Transverse colon (tissue), 4 donors: ENCODE results near the gene RABGGTA. TPM values are rescaled to one million over a fixed set of nuclear protein-coding genes. Genes with fewer than 3 reads are reported as not detected.

Experiments
- DNase-seq: peaks from one replicate; pipeline ENCODE4 v3.0.0-alpha.2; 2019
- H3K27ac ChIP-seq, 4 donors: fragments of 200-600 bp; sonication (generic); 2 replicates each; pipeline ENCODE4 v1.5.1; 2016 to 2018; ENCODE audit warnings: inconsistent platforms in 4 of 4
- H3K27me3 ChIP-seq: fragments of 200-600 bp; sonication (generic); 2 replicates; pipeline ENCODE4 v1.5.1; 2017; ENCODE audit warnings: inconsistent platforms
- H3K36me3 ChIP-seq, 4 donors: fragments of 200-600 bp; sonication (generic); 2 replicates each; pipeline ENCODE4 v1.5.1; 2017 to 2019; ENCODE audit warnings: inconsistent platforms in 4 of 4
- H3K4me1 ChIP-seq, 4 donors: fragments of 200-600 bp; sonication (generic); 2 replicates each; pipeline ENCODE4 v1.5.1; 2017 to 2020; ENCODE audit warnings: inconsistent platforms in 4 of 4
- H3K4me3 ChIP-seq, 4 donors: fragments of 200-600 bp; sonication (generic); 1 replicate in 1 of 4; 2 replicates in 3 of 4; pipeline versions ENCODE4 v1.5.1 to v1.6.1; 2017 to 2019; ENCODE audit warnings: inconsistent platforms in 4 of 4
- H3K9me3 ChIP-seq, 2 donors: fragments of 200-600 bp; sonication (generic); 2 replicates each; pipeline ENCODE4 v1.5.1; 2017 to 2019; ENCODE audit warnings: inconsistent platforms in 2 of 2
- EP300 ChIP-seq: sonication (generic); formaldehyde crosslinking; IDR thresholded peaks from one replicate; pipeline ENCODE4 v1.6.1; 2017; ENCODE audit warnings: antibody characterized with exemption, low read depth
- POLR2A ChIP-seq: fragments of 450-650 bp; IDR thresholded peaks from one replicate; pipeline ENCODE4 v1.6.1; 2016; ENCODE audit warnings: antibody characterized with exemption, mild to moderate bottlenecking, moderate library complexity
- POLR2AphosphoS5 ChIP-seq, 3 donors: sonication (generic); formaldehyde crosslinking; IDR thresholded peaks; one replicate each; pipeline ENCODE4 v1.6.1; 2016; ENCODE audit warnings: antibody characterized with exemption in 3 of 3
- WGBS, 2 donors: methylation state at CpG; one replicate each; pipeline ENCODE4 v1.1.5; 2018; ENCODE audit warnings: low coverage in 1 of 2; 5-methylcytosine and 5-hydroxymethylcytosine counted together
- in situ Hi-C, 4 donors: fragments of 200-750 bp; cut with MboI; loops; one replicate each; pipeline versions ENCODE4 v1.15.0 to v1.15.1; 2017; ENCODE audit warnings: low sequenced_read_pairs in 3 of 4, low pct_ligation_motif_present in 1 of 4, low pct_unique_long_range_greater_than_20kb in 1 of 4
- intact Hi-C: fragments of 100-400 bp; cut with DNase I; formaldehyde crosslinking; loops from one replicate; pipeline ENCODE4 v1.15.1; 2023; ENCODE audit warnings: low total_unique reads
- total RNA-seq, 4 donors: library from RNA; depleted of rRNA; stranded (reverse); fragments of >200 nt; gene quantifications; one replicate each; pipeline ENCODE4 v1.1.0, GENCODE V29; 2016
- TF ChIP-seq, protein P1 (sequence below), 5 experiments: fragments of 200-600 bp in 3 of 5; fragments of 450-650 bp in 2 of 5; sonication (generic) in 3 of 5; IDR thresholded peaks; 1 replicate in 2 of 5; 2 replicates in 3 of 5; pipeline ENCODE4 v1.5.1; 2016 to 2017; ENCODE audit warnings: antibody characterized with exemption in 5 of 5, inconsistent platforms in 3 of 5, mild to moderate bottlenecking in 2 of 5, moderate library complexity in 1 of 5

RABGGTA gene
- total RNA-seq, 4 donors from 2014 or later: 47.3 to 227 (median 53.0) TPM

DNA sequence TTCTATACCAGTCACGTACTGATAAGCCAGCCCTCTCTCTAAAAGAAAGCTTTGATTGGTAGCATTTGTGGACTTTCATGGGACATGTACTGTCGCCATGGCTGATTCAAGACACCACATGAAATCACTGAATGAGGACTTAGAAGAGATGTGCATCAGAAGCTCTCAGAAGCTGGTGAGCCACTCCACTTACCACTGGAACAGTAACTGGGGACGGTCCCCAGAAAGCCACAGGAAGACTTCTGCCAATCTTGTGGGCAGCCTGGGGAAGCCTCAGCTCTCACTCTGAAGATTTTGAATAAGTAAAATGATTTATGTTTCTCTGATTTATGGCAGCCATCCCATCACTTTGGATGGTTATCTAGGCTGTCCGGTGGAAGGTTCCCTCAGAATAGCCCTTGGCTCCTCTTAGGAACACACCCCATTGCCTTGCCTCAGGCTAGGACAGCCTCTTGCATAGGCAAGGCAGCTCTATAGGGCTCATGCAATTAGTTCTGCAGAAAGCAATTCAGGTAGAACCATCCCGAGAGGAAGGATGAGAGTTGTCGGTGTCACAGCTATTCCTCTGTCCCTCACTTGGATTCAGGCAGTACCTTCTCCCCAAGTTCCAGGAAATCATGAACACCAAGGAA is 18.4 kb upstream of the RABGGTA start:
- no peak for TF ChIP-seq POLR2A
- TF ChIP-seq EP300: no peak
- TF ChIP-seq, protein P1, sequence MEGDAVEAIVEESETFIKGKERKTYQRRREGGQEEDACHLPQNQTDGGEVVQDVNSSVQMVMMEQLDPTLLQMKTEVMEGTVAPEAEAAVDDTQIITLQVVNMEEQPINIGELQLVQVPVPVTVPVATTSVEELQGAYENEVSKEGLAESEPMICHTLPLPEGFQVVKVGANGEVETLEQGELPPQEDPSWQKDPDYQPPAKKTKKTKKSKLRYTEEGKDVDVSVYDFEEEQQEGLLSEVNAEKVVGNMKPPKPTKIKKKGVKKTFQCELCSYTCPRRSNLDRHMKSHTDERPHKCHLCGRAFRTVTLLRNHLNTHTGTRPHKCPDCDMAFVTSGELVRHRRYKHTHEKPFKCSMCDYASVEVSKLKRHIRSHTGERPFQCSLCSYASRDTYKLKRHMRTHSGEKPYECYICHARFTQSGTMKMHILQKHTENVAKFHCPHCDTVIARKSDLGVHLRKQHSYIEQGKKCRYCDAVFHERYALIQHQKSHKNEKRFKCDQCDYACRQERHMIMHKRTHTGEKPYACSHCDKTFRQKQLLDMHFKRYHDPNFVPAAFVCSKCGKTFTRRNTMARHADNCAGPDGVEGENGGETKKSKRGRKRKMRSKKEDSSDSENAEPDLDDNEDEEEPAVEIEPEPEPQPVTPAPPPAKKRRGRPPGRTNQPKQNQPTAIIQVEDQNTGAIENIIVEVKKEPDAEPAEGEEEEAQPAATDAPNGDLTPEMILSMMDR (IDR thresholded peaks at IDR 0.05): no peak
- no peak for TF ChIP-seq POLR2AphosphoS5 (IDR thresholded peaks at IDR 0.05)
- WGBS, 2 donors: 85% methylated on average over 6 of the region's 6 CpGs; no CpG with 5 or more reads in 1 of the 2 donors
- no peaks in the 10 kb centered on the region for H3K4me1 ChIP-seq
- no peak overlapping the region for H3K27ac ChIP-seq
- no peaks in the 10 kb centered on the region for H3K27me3 ChIP-seq
- H3K4me3 ChIP-seq: no peak overlapping the region
- H3K9me3 ChIP-seq: no peaks in the 10 kb centered on the region
- in situ Hi-C loops: loop anchor here in 1 of 4 donors (5.0 kb wide), 1 partner anchor 42 kb away; no protein-coding TSS in a partner anchor
- DNase-seq: no peak
- intact Hi-C loops: no loop called here
- H3K36me3 ChIP-seq: peaks cover 0 to 31% (median 14%) of the 10 kb centered on the region in 4 donors

DNA sequence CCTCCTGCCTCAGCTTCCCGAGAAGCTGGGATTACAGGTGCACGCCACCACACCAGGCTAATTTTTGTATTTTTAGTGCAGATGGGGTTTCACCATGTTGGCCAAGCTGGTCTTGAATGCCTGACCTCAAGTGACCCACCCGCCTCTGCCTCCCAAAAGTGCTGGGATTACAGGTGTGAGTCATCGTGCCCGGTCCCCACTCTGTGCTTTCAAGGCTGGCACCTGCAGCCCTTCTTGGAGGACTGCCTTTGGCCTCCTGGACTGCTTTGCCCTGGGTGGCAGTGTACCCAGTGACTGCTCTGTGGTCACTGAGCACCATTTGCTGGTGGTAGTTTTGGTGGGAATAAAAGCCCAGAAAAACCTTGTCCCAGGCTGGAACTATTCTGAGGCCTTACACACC is 15.6 kb upstream of the RABGGTA start:
- in situ Hi-C loops (no loop called here), intact Hi-C loops (no loop called here)
- Histone ChIP-seq H3K4me1 (no peaks in the 10 kb centered on the region), H3K27me3 (no peaks in the 10 kb centered on the region), H3K36me3 (peaks cover 0 to 25% (median 10%) of the 10 kb centered on the region in 4 donors), H3K4me3 (no peak overlapping the region), H3K27ac (no peak overlapping the region), H3K9me3 (no peaks in the 10 kb centered on the region)
- TF ChIP-seq POLR2A: no peak
- TF ChIP-seq, protein P1 (IDR thresholded peaks at IDR 0.05): no peak
- no peak for TF ChIP-seq POLR2AphosphoS5 (IDR thresholded peaks at IDR 0.05)
- TF ChIP-seq EP300: no peak
- no peak for DNase-seq
- 95 to 100% methylated on average over 2 to 5 of the region's 5 CpGs for WGBS, 2 donors

DNA sequence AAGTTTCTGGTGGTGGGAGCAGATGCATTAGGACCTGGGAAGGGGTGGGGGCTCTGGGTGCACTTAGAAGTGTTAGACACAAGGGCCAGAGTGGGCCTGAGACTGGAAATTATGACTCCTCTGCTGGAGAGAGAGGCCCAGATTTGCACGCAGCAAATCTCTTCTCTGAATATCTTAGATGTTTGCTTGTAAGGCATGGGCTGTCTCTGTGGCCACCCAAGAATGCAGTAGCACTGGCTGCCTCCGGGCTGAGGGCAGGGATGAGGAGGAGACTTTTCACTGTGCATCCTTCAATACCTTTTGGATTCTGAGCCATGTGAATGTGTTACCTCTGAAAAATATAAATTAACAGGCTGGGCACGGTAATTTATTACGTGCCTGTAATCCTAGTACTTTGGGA is 14.0 kb upstream of the RABGGTA start:
- Histone ChIP-seq H3K27me3 (no peaks in the 10 kb centered on the region), H3K9me3 (no peaks in the 10 kb centered on the region), H3K27ac (no peak overlapping the region), H3K4me3 (no peak overlapping the region), H3K36me3 (peaks cover 0 to 8% (median 4%) of the 10 kb centered on the region in 4 donors), H3K4me1 (no peaks in the 10 kb centered on the region)
- 83 to 86% methylated on average over 2 to 4 of the region's 4 CpGs for WGBS, 2 donors
- intact Hi-C loops (no loop called here), in situ Hi-C loops (no loop called here)
- TF ChIP-seq EP300 (no peak), POLR2AphosphoS5 (IDR thresholded peaks at IDR 0.05) (no peak), POLR2A (no peak)
- TF ChIP-seq, protein P1 (IDR thresholded peaks at IDR 0.05): no peak
- no peak for DNase-seq

DNA sequence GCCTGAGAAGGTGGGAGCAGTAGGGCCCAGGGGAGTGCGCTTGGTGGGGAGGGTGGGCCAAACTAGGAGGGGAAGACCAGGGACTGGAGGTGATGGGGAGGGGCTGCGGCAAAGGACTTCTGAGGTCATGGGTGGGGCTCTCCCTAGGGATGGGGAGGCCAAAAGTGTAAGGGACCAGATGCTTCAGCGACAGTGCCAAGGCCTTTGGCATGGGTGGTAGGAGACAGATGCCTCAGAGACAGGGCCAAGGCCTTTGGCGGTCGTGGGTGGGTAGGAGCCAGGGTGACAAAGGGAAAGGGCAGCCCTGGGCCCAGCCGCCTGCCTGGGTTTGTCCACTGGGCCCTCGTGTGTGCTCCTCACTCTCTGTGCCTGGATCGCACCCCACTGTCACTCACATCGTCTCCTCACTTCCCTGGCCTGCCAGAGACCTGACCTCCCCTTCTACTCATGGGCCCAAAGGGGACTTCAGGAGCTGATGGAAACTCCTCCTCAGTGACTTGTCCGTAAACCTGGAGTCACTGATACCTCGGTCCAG is 13.2 kb upstream of the RABGGTA start:
- no peaks in the 10 kb centered on the region for H3K27me3 ChIP-seq
- DNase-seq: no peak
- no peaks in the 10 kb centered on the region for H3K4me1 ChIP-seq
- intact Hi-C loops (no loop called here), in situ Hi-C loops (no loop called here)
- no peak overlapping the region for H3K4me3 ChIP-seq
- 83 to 100% methylated on average over 1 to 11 of the region's 11 CpGs for WGBS, 2 donors
- H3K27ac ChIP-seq: no peak overlapping the region
- no peaks in the 10 kb centered on the region for H3K9me3 ChIP-seq
- TF ChIP-seq EP300 (no peak), POLR2A (no peak), POLR2AphosphoS5 (IDR thresholded peaks at IDR 0.05) (no peak)
- TF ChIP-seq, protein P1 (IDR thresholded peaks at IDR 0.05): no peak
- peaks cover 0 to 2% (median 0%) of the 10 kb centered on the region in 4 donors for H3K36me3 ChIP-seq
